CD4-positive, alpha-beta T cell treated with Interleukin-15 for 4 hours (primary cell): Measurements from ENCODE around the gene PRKAR1B.

Experiments
- DNase-seq: peaks from one replicate; pipeline ENCODE4 v3.0.0-alpha.2; 2020; ENCODE audit warnings: low spot score

Gene PRKAR1B

DNA sequence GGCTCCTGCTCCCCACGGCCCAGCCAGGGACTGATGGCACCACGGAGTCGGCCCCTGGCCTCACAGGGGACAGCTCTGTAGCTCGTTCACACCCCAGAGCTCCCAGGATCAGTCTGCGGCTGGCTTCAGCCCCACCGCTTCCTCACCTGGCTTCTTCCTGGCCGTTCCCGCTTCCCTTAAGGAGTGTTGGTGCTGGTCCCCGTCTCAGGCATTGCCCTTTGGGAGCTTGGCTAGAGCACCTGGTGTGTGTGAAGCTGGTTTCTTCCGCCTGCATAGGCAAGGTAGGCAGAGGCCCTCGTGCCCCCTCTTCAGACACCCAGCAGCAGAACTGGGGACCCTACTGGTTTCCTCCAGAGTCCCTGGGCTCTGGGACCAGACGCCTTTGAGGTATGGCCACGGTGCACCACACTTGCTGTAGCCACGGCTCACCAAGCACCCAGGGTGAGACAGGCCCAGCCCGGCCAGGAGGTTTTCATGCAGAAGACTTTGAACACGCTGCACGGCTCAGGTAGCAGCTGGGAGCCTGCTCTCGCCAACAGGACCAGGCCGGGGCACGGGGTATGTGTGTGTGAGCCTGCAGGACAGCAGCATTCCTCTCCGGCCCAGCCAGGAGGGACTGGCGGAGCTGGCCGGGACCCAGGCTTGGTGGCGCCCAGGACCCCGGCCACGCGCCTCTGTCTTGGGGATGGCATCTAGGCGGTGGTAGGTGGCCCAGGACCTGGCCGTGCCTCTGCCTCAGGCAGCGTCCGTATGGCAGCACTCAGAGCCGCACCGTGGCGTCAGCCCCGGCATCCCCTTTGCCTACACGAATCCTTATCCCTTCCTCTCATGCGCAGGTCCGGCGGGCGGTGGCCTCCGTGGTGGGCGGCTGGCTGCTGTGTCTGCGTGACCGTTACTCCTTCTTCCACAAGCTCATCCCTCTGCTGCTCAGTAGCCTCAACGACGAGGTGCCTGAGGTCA is 13.2 kb upstream of the PRKAR1B start:
- no peak for DNase-seq

DNA sequence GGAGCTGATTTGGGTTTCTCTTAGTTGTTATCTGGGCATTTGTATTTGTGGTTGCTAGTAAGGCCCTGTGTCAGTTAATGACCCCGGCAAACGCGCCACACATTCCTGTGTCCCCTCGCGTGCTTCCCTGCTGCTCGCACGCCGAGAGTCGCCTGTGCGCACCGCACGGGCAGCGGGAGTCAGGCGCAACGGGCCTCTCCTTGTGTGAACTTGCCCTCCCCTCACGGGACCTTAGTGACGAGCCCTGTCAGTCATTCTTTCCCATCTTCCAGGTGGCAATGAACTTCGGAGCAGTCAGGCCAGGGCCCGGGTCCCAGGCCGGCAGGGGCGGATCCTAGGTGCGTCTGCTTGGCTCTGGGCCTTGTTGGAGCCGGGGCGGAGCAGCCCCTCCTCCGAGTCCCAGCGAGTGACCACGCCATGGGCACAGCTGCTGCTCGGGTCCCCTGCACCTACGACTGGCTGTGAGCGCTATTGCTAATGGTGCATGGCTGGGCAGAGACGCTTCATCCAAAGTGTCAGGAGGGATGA is 12.4 kb upstream of the PRKAR1B start:
- DNase-seq, result no peak

DNA sequence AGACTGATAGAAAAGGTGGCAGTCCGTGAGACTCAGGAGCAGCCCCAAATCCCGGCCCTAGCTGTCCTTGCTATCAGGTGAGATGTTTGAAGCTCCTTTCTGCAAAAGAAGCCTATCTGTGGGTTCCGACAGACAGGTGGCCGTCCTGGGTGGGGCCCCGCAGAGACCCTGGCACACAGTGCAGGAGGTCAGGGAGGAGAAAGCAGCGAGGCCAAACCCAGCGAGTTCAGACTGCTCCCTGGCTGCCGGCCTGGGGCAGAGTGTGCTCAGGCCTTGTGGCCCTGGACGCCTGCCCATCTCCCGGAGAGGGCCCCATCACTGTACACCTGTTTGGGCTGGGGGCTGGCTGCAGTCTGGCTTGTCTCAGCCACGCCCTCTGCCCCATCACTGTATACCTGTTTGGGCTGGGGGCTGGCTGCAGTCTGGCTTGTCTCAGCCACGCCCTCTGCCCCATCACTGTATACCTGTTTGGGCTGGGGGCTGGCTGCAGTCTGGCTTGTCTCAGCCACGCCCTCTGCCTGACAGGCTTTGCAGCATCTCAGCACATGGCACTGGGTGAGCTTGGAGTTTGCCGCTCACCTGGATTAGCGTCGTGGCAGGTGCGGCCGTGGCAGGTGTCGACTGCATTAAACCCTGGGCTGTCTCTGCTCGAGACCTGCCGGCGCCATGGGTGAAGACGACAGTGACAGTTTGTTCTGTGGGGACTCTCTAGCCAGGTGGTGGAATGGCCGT is 11.8 kb upstream of the PRKAR1B start:
- DNase-seq, result no peak

DNA sequence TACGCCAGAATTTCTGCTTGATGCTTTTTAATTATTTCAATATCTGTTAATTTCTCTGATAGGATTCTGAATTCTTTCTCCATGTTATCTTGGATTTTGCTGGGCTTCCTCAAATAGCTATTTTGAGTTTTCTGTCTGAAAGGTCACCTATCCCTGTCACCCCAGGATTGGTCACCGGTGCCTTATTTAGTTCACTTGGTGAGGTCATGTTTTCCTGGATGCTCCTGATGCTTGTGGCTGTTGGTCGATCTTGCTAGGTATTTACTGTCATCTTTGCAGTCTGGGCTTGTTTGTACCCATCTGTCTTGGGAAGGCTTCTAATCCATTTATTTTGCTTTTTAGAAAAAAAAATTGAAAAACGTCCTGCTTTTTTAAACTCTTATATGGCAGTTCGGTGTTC is 11.2 kb upstream of the PRKAR1B start:
- DNase-seq, result no peak

DNA sequence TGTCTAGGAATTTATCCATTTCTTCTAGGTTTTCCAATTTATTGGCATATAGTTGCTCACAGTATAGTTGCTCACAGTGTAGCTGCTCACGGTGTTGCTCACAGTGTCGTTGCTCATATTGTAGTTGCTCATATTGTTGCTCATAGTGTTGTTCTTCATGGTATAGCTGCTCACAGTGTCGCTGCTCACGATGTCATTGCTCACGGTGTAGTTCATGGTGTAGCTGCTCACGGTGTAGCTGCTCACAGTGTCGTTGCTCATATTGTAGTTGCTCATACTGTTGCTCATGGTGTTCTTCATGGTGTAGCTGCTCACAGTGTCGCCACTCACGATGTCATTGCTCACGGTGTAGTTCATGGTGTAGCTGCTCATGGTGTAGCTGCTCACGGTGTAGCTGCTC is 7.7 kb upstream of the PRKAR1B start:
- no peak for DNase-seq

DNA sequence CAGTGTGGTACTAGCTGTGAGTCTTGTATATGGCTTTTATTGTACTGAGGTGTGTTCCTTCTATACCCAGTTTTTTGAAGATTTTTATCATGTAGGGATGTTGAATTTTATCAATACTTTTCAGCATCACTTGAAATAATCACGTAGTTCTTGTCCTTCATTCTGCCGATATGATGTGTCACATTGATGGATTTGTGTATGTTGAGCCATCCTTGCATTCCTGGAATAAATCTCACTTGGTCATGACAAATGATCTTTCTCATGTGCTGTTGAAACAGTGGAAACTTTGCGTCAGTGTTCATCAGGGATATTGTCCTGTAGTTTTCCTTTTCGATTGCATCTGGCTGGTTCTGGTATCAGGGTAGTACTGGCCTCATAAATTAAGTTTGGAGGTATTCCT is 7.1 kb upstream of the PRKAR1B start:
- DNase-seq, result no peak

DNA sequence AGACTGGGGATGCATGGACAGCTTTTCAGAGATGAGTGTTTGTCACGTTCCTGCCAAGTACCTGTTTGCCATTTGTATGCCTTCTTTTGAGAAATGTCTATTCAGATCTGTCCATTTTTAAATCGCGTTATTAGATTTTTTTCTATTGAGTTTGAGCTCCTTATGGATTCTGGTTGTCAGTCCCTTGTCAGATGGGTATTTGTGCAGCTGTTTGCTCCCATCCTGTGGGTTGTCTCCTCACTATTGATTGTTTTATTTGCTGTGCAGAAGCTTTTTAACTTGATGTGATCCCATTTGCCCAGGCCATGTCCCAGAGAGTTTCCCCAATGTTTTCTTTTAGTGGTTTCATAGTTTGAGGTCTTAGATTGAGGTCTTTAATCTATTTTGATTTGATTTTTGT is 5.5 kb upstream of the PRKAR1B start:
- DNase-seq, result no peak

DNA sequence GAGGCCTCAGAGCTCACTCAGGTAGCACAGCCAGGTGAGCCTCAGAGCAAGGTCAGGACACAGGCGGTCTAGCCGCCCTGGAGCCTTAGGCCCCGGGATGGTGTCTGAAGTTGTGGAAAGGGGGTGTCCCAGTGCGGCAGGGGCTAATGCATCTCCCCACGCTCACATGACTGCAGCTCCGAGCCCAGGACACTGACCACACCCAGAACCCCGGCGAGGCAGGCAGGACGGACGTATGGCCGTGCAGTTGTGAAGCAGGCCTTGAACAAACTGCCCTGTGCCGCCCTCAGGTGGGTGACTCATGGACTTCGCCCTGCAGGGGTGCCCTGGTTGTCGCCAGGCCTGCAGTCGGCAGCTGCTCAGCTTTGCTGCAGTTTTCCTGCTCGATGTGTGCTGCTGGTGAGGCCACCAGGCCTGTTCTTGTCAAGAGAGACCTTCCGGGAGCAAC is 5.0 kb upstream of the PRKAR1B start:
- no peak for DNase-seq

DNA sequence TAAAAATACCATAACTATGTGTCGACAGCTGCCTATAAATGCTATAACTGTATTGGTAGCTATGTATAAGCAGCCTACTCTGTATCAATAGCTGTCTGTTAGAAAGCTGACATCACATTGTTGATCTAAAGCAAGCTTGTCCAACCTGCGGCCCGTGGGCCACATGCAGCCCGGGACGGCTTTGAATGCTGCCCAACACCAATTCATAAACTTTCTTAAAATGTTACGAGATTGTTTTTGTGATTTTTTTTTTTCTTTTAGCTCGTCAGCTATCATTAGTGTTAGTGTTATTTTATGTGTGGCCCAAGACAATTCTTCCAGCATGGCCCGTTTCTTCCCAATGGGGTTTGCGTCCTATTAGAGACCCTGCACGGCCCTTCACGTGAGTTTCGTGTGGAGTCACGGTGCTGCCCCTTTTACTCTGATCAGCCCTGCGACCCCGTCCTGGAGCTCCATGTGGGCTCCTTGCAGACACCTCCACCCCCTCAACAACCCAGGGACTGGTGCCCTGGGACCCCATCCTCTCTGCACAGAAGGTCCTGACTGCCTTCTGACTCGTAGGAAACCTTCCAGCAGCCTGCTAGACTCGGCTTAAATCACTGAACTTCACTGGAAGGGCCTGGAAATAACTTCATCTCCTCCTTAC is 4.5 kb upstream of the PRKAR1B start:
- no peak for DNase-seq

DNA sequence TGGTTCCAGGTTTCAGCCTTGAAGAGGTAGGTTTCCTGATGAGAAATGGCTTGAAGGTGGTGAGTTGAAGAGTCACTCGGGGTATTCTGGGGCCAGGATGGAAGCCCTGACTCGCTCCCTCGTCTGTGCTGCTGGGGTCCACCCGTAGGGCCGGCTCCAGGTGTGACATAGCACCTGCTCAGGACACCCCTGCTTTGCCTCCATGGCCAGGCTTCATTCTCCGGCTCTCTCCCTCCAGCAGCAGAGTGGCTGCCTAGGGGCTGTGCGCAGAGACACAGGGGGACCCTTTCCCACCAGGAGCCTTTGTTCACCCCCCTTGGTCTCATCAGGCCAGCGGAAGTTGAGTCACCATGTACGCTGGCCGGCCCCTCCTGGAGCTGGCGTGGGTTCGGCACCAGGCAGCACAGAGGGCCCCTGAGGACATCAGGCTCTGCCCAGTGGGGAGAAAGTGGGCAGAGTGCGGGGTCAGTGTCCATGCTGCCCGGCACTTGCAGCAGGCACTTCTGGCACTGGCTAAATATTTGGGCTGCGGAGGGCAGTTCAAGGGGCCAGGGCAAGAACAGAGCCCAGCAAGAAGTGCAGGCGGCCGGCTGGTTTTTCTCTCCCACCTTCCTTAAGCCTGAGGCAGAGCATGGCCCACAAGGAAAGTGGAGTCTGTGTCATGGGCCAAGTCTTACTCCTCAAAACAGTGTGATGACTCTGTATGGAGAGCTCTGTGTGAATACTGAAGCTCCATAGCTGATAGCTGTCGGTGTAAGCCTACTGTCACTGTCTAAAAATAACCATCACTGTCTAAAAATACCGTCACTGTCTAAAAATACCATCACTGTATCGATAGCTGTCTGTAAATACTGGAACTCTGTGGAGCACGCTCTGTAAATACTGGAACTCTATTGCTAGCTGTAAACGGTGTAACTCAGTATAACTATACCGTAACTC is 3.7 kb upstream of the PRKAR1B start:
- DNase-seq, result no peak

DNA sequence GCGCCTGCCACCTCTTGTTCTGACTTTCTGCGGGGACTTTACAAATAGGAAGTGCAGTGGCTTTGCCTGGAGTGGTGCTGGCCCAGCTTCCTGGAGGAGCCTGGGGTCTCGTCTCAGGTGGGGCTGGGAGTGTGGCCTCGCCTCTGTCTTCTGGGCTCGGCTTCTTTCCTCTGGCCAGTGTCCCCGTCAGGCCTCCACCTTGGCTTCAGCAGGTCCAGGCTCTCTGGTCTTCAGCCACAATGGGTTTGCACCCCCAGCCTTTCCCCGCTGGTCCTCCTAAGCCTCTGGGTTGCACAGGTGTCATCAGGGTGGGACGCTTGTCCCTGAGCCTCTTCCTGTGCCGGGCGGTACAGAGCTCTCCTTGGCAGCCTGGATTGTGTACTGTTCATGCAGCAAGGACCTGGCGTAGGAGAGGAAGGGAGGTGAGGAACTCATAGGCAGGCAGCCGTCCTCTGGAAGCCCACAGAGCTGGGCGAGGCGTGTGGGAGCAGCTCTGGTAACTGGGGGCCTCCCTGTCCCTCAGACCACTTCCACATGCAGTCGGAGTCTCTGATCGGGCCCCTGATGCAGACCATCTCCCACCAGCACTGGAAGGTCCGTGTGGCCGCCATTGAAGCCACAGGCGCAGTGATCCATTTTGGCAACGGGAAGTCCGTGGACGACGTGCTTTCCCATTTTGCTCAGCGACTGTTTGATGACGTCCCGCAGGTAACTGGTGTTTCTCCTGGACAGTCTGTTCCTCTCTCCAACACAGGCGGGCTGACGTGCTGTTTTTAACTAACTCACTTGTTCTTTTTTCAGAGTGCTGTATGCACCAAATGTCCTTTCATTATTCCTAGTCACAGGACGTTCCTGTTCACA is 2.3 kb upstream of the PRKAR1B start:
- DNase-seq, result no peak

DNA sequence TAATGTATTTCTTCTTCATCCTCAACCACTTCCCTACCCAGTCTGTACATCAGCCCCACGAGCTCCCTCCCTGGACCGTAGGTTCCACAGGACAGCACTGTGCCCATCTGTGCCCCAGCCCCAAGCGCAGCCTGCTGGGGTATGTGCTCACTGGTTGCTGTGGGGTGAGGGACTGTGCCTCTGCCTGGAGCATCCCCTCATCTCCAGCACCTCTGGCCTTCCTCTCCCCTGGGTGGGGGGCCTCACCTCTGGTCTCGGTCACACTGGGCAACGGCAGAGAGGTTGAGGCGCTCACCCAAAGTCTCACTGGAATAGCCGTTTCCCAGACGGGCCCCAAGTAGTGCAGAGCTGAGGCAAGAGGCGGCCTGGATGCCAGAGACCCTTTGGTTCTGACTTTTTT is 1.5 kb upstream of the PRKAR1B start:
- no peak for DNase-seq

DNA sequence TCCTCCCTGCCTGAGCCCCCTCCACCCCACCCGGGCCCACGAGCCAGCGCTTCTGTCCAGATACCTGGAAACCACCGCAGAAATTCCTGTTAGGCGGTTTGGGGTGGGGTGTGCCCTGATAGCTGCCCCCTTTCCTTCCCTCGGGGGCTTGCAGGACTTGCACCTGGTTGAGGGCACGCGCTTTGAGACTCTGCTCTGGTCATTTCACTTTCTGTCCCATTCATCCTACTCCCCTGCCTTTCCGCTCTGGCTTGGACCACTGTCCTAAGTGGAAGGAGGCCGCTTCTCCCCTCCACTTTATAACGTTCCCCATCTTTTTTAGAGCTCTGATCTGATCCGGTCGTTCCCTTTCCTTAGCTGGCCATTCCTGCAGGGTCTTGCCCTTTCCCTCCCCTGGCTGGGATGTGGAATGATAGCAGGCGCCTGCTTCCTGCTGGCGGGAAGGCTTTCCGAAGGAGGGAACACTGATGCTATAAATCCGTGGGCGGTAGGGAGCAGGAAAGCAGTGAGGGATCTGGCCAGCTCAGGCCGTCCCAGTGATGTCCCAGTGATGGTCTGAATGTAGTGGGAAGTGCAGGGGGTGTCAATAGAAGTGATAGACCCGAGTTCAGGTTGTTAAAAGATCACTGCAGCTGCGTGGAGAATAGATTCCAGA is 852 bp upstream of the PRKAR1B start:
- DNase-seq, result no peak

DNA sequence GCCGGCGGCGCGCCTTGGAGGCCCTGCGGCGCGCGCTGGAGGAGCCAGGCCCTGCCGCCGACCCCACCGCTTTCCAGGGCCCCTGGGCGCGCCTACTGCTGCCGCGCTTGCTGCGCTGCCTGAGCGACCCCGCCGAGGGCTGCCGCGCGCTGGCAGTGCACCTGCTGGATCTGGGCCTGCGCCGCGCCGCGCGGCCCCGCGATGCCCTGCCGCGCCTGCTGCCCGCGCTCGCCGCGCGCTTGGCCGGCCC is 302 bp downstream of the PRKAR1B start:
- no peak for DNase-seq

DNA sequence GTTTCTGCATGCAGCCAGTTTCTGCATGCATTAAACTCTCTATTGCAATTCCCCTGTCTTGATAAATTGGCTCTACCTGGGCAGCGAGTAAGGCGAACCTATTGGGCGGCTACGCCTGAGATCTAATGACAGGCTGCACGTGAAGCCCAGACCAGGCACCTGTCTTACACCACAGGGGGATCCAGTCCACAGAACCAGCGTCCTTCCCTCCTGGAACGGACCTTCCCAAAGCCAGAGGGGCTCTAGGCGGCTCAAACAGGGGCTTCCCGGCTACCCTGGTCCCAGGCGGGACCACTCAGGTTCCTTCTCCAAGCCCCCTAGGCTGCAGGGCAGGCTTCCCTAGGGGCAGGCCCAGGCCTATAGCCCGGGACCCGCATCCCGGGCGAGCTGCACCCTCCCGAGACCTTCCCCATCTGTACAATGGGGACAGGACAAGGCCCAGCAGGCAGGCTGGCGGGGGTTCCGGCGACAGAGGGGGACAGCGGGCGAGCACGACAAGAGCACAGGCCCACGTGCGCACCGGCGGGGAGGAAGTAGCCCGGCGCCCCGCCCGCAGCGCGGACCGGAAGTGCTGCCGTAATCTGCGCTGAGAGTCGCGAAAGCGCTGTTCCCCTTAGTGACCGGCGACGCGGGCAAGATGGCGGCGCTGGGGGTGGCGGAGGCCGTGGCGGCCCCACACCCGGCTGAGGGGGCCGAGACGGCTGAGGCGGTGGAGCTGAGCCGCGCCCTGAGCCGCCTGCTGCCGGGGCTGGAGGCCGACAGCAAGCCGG is 812 bp downstream of the PRKAR1B start, which contains the start of gene DNAAF5:
Gene DNAAF5, plus strand, starts transcription at position 616 of the 770 bp plus-strand sequence. Its CDS starts 22 bp downstream, at position 638.
- DNase-seq, result peak; percentile 86

DNA sequence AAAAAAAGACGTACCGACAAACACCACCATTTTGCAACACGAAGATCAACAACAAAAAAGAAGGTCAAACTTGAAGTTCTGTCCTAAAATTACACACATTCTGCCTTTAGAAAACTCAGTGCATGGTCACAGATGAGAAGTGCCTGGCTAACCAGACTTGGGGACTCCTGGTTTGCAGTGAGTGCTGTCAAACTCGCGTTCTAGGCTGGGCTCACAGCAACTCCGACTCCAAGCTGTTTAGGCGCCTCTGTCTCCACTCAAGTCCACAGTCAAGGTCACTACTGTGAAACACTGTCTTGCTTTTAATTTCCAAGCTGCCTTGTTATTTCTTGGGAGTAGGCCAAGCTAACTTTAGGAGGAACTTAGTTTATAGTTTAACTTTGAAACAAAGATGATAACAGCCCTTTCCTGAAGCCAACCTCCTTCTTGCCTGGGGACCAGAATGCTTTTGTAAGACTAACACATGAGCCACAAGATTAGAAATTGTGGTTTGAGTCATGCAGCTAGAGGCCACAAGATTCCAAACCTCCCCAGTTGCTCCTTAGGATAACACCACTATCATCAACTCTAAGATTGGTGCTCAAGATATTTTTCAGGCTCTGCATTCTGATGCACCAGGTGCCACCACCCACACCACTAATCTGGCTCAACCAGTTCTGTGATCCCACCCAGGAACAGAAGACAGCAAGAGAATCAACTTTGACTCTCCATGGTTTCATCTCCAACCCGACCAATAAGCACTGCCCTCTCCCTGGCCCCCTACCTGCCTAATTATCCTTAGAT is 1.7 kb downstream of the PRKAR1B start:
- DNase-seq, result no peak

DNA sequence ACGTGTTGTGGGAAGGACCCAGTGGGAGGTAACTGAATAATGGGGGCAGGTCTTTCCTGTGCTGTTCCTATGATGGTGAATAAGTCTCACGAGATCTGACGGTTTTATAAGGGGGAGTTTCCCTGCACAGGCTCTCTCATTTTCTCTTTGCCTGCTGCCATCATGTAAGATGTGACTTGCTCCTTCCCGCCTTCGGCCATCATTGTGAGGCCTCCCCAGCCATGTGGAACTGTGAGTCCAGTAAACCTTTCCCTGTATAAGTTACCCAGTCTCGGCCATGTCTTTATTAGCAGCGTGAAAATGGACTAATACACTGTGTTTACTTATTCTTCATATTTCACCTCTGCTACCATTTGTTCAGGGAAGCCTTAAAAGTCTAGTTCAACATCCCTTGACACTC is 2.8 kb downstream of the PRKAR1B start:
- DNase-seq, result no peak

DNA sequence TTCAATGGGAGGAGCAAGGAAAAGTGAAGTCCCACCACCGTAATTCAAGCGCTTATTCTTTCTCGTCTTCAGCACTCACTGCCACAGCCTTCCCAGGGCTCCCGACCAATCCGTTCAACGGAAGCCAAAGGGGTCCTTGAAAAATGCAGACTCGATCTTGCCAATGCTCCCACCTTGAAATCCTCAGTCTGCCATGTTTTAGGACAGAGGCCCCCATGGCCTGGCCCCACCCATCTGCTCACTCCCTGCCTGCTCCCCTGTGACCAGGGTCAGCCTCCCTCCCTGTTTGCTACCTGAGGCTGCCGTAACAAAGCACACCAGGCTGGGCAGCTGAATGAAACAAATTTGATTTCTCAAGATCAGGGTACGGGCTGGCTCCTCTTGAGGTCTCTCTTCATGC is 3.5 kb downstream of the PRKAR1B start:
- DNase-seq, result no peak
